GM23338 (cell line): ENCODE results near the gene SBF2. TPM values are rescaled to one million over a fixed set of nuclear protein-coding genes. Genes with fewer than 3 reads are reported as not detected.

Source experiments
- ATAC-seq: fragments of 200-7000 bp; cut with Tn5 transposase; 3 replicates; pipeline ENCODE4 v1.9.1; 2020
- DNase-seq: peaks from one replicate; pipeline ENCODE4 v3.0.0-alpha.2; 2015; ENCODE audit warnings: low spot score
- H2AFZ ChIP-seq: fragments of 200-600 bp; sonication (generic); 2 replicates; pipeline ENCODE4 v1.8.0; 2016; ENCODE audit warnings: antibody characterized with exemption, mild to moderate bottlenecking, moderate library complexity
- H3F3A ChIP-seq: fragments of 200-600 bp; sonication (generic); replicated peaks from 2 replicates; pipeline ENCODE4 v1.8.0; 2017; ENCODE audit warnings: antibody characterized with exemption, mixed run types, low read depth
- H3K27ac ChIP-seq: fragments of 200-600 bp; sonication (generic); 2 replicates; pipeline ENCODE4 v1.6.1; 2016; ENCODE audit warnings: low read depth
- H3K27me3 ChIP-seq: fragments of 200-600 bp; sonication (generic); 2 replicates; pipeline ENCODE4 v1.8.0; 2016; ENCODE audit warnings: mild to moderate bottlenecking, mixed run types, moderate library complexity; ENCODE audit not compliant: insufficient read depth
- H3K36me3 ChIP-seq: fragments of 200-600 bp; sonication (generic); 2 replicates; pipeline ENCODE4 v1.8.0; 2016; ENCODE audit warnings: mild to moderate bottlenecking; ENCODE audit not compliant: insufficient read depth
- H3K4me1 ChIP-seq: fragments of 200-600 bp; sonication (generic); 2 replicates; pipeline ENCODE4 v1.8.0; 2016; ENCODE audit warnings: mild to moderate bottlenecking, moderate library complexity; ENCODE audit not compliant: insufficient read depth
- H3K4me2 ChIP-seq: fragments of 200-600 bp; sonication (generic); 2 replicates; pipeline ENCODE4 v1.7.1; 2017; ENCODE audit warnings: mixed run types
- H3K4me3 ChIP-seq: fragments of 200-600 bp; sonication (generic); 2 replicates; pipeline ENCODE4 v1.6.1; 2016; ENCODE audit warnings: mixed run types
- H3K79me2 ChIP-seq: fragments of 200-600 bp; sonication (generic); replicated peaks from 2 replicates; pipeline ENCODE4 v1.8.0; 2017; ENCODE audit warnings: mild to moderate bottlenecking; ENCODE audit not compliant: insufficient read depth
- H3K9me2 ChIP-seq: fragments of 200-600 bp; sonication (generic); 2 replicates; pipeline ENCODE4 v1.8.0; 2017; ENCODE audit not compliant: insufficient read depth
- H4K20me1 ChIP-seq: fragments of 200-600 bp; sonication (generic); replicated peaks from 2 replicates; pipeline ENCODE4 v1.8.0; 2017; ENCODE audit warnings: mild to moderate bottlenecking; ENCODE audit not compliant: insufficient read depth
- H3K27ac Mint-ChIP-seq: 2 replicates; pipeline ENCODE4 v1.8.0; 2020; ENCODE audit warnings: inconsistent platforms, mild to moderate bottlenecking, moderate library complexity, mixed read lengths
- H3K27me3 Mint-ChIP-seq: 3 replicates; pipeline ENCODE4 v1.8.0; 2022; ENCODE audit warnings: low read depth, mild to moderate bottlenecking, moderate library complexity, mixed read lengths, inconsistent platforms; ENCODE audit not compliant: insufficient read depth, poor library complexity
- H3K36me3 Mint-ChIP-seq: 3 replicates; pipeline ENCODE4 v1.8.0; 2021; ENCODE audit warnings: low read depth, mild to moderate bottlenecking, inconsistent platforms, moderate library complexity, mixed read lengths
- H3K4me1 Mint-ChIP-seq: 3 replicates; pipeline ENCODE4 v1.8.0; 2020; ENCODE audit warnings: mild to moderate bottlenecking, inconsistent platforms, mixed read lengths
- H3K4me3 Mint-ChIP-seq: 3 replicates; pipeline ENCODE4 v1.8.0; 2021; ENCODE audit warnings: moderate library complexity, mild to moderate bottlenecking, inconsistent platforms, mixed read lengths
- H3K9me3 Mint-ChIP-seq: 3 replicates; pipeline ENCODE4 v1.8.0; 2020; ENCODE audit warnings: moderate library complexity, mild to moderate bottlenecking, inconsistent platforms, mixed read lengths
- CREB1 ChIP-seq: fragments of 250-450 bp; sonication (Bioruptor Pico); IDR thresholded peaks from 2 replicates; pipeline ENCODE4 v1.5.0; 2020; ENCODE audit warnings: low read depth, mild to moderate bottlenecking, moderate library complexity
- CTCF ChIP-seq, 2 experiments: fragments of 200-600 bp in 1 of 2; sonication (generic) in 1 of 2; conservative IDR thresholded peaks; 2 replicates each; pipeline versions ENCODE4 v1.5.1 to v1.6.1; 2016 to 2017; ENCODE audit warnings: antibody characterized with exemption in 2 of 2, low read depth in 2 of 2, mild to moderate bottlenecking in 2 of 2, moderate library complexity in 1 of 2
- ETS1 ChIP-seq: IDR thresholded peaks from 2 replicates; pipeline ENCODE4 v1.6.1; 2016; ENCODE audit warnings: antibody characterized with exemption
- EZH2 ChIP-seq: fragments of 200-600 bp; sonication (generic); IDR thresholded peaks from one replicate; pipeline ENCODE4 v1.8.0; 2017; ENCODE audit warnings: antibody characterized with exemption, mild to moderate bottlenecking, low read depth; ENCODE audit not compliant: unreplicated experiment
- EZH2phosphoT487 ChIP-seq: fragments of 200-600 bp; sonication (generic); IDR thresholded peaks from one replicate; pipeline ENCODE4 v1.8.1; 2018; ENCODE audit warnings: antibody characterized with exemption; ENCODE audit not compliant: unreplicated experiment
- JUNB ChIP-seq: IDR thresholded peaks from one replicate; pipeline ENCODE4 v1.6.1; 2016; ENCODE audit warnings: antibody characterized with exemption; ENCODE audit not compliant: unreplicated experiment
- NANOG ChIP-seq: IDR thresholded peaks from 2 replicates; pipeline ENCODE4 v1.6.1; 2016; ENCODE audit warnings: antibody characterized with exemption, borderline replicate concordance
- POLR2AphosphoS5 ChIP-seq: IDR thresholded peaks from 2 replicates; pipeline ENCODE4 v1.6.1; 2016; ENCODE audit warnings: antibody characterized with exemption, low read depth
- STAT1 ChIP-seq: IDR thresholded peaks from one replicate; pipeline ENCODE4 v1.6.1; 2016; ENCODE audit warnings: antibody characterized with exemption; ENCODE audit not compliant: unreplicated experiment
- ZNF114 ChIP-seq: fragments of 250-450 bp; sonication (Bioruptor Pico); IDR thresholded peaks from 2 replicates; pipeline ENCODE4 v1.5.0; 2020; ENCODE audit warnings: mild to moderate bottlenecking, moderate library complexity
- ZNF331 ChIP-seq: fragments of 250-450 bp; sonication (Bioruptor Pico); IDR thresholded peaks from 2 replicates; pipeline ENCODE4 v1.5.0; 2020; ENCODE audit warnings: low read depth, mild to moderate bottlenecking, moderate library complexity
- ZNF462 ChIP-seq: fragments of 250-450 bp; sonication (Bioruptor Pico); IDR thresholded peaks from 2 replicates; pipeline ENCODE4 v1.5.0; 2020; ENCODE audit warnings: mild to moderate bottlenecking, moderate library complexity
- polyA plus RNA-seq: library from polyadenylated mRNA; unstranded; fragments of >200 nt; fragmentation: Nextera tagmentation; extraction: Ambion mirVana; gene quantifications from 2 replicates; pipeline ENCODE4 v1.2.1, GENCODE V29; 2016
- total RNA-seq: library from RNA; depleted of rRNA; stranded (reverse); fragments of >200 nt; shearing (Covaris generic); gene quantifications from 2 replicates; pipeline ENCODE4 v1.2.3, GENCODE V29; 2014
- TF ChIP-seq, protein P1 (sequence below): IDR thresholded peaks from one replicate; pipeline ENCODE4 v1.6.1; 2018; ENCODE audit warnings: antibody characterized with exemption; ENCODE audit not compliant: unreplicated experiment

The SBF2 gene
- total and polyA plus RNA-seq, 2 experiments from 2014 or later: 25.6 to 53.5 TPM

DNA sequence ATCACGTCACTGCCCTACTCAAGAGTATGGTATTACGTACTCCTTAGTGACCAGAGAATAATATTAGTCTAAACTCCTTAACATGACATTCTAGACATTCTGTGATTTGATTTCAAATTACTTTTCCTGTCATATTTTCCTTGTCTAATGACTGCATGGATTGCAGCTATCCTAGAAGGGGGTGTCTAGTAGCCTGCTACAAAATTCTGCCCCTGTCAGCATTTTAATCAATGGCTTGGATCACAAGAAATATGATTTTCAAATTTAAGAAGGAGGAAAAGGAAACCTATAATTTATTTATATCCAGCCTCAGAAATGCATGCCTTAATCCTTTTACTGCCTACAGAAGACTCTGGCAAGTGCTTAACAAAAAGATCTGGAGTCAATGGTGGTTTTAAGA is 413.4 kb downstream of the SBF2 start:
- Histone ChIP-seq H3K4me1 (peaks cover 11% of the 10 kb centered on the region), H3K4me2 (no peak overlapping the region), H3K9me2 (no peaks in the 10 kb centered on the region), H3K27me3 (no peaks in the 10 kb centered on the region), H4K20me1 (no peaks in the 10 kb centered on the region), H3F3A (no peaks in the 10 kb centered on the region), H3K27ac (no peak overlapping the region), H3K79me2 (no peaks in the 10 kb centered on the region), H3K4me3 (no peak overlapping the region), H2AFZ (no peak overlapping the region), H3K36me3 (no peaks in the 10 kb centered on the region)
- no peaks in the 10 kb centered on the region; the same call in 2 of the 3 replicates for H3K9me3 Mint-ChIP-seq
- no peak overlapping the region for H3K4me3 Mint-ChIP-seq
- H3K4me1 Mint-ChIP-seq: peaks cover 10% of the 10 kb centered on the region
- DNase-seq (no peak), ATAC-seq (no peak)
- H3K27me3 Mint-ChIP-seq: peaks cover 1% of the 10 kb centered on the region
- no peak overlapping the region for H3K27ac Mint-ChIP-seq
- no peak for TF ChIP-seq ZNF462 (CRISPR knock-in tag)
- TF ChIP-seq STAT1: no peak
- no peak for TF ChIP-seq NANOG
- no peak for TF ChIP-seq CTCF (conservative IDR thresholded peaks at IDR 0.05; ENCODE audit: low read depth in 2 of 2)
- no peak for TF ChIP-seq EZH2phosphoT487
- no peak for TF ChIP-seq CREB1
- no peak for TF ChIP-seq ETS1
- TF ChIP-seq JUNB: no peak
- no peak for TF ChIP-seq ZNF331 (CRISPR knock-in tag)
- no peak for TF ChIP-seq EZH2
- no peak for TF ChIP-seq ZNF114 (CRISPR knock-in tag)
- TF ChIP-seq, protein P1, sequence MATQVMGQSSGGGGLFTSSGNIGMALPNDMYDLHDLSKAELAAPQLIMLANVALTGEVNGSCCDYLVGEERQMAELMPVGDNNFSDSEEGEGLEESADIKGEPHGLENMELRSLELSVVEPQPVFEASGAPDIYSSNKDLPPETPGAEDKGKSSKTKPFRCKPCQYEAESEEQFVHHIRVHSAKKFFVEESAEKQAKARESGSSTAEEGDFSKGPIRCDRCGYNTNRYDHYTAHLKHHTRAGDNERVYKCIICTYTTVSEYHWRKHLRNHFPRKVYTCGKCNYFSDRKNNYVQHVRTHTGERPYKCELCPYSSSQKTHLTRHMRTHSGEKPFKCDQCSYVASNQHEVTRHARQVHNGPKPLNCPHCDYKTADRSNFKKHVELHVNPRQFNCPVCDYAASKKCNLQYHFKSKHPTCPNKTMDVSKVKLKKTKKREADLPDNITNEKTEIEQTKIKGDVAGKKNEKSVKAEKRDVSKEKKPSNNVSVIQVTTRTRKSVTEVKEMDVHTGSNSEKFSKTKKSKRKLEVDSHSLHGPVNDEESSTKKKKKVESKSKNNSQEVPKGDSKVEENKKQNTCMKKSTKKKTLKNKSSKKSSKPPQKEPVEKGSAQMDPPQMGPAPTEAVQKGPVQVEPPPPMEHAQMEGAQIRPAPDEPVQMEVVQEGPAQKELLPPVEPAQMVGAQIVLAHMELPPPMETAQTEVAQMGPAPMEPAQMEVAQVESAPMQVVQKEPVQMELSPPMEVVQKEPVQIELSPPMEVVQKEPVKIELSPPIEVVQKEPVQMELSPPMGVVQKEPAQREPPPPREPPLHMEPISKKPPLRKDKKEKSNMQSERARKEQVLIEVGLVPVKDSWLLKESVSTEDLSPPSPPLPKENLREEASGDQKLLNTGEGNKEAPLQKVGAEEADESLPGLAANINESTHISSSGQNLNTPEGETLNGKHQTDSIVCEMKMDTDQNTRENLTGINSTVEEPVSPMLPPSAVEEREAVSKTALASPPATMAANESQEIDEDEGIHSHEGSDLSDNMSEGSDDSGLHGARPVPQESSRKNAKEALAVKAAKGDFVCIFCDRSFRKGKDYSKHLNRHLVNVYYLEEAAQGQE: no peak
- no peak for TF ChIP-seq POLR2AphosphoS5
- peaks cover 9% of the 10 kb centered on the region; the same call in 1 of the 3 replicates for H3K36me3 Mint-ChIP-seq
